Fibroblast of lung (primary cell): Measurements from ENCODE around the gene UPK3A. TPM values are rescaled to one million over a fixed set of nuclear protein-coding genes. Genes with fewer than 3 reads are reported as not detected.
A peak's percentile ranks its signal among the peaks of the same experiment; 100 is the strongest.

ENCODE experiments used
- DNase-seq, 2 donors: peaks; one replicate each; pipeline versions ENCODE4 v3.0.0 to v3.0.0-alpha.2; 2010; ENCODE audit warnings: low read depth in 2 of 2
- H2AFZ ChIP-seq: 2 replicates; pipeline ENCODE4 v1.5.1; 2012; ENCODE audit warnings: low read length, control low read depth, inconsistent platforms
- H3K27ac ChIP-seq: 2 replicates; pipeline ENCODE4 v1.5.1; 2011; ENCODE audit warnings: low read length, control low read depth; ENCODE audit not compliant: insufficient read depth
- H3K27me3 ChIP-seq: 2 replicates; pipeline ENCODE4 v1.5.1; 2011; ENCODE audit warnings: mild to moderate bottlenecking, low read length; ENCODE audit not compliant: control insufficient read depth, insufficient read depth
- H3K36me3 ChIP-seq: 2 replicates; pipeline ENCODE4 v1.5.1; 2011; ENCODE audit warnings: low read length; ENCODE audit not compliant: control insufficient read depth, insufficient read depth
- H3K4me1 ChIP-seq: 2 replicates; pipeline ENCODE4 v1.5.1; 2011; ENCODE audit warnings: low read length; ENCODE audit not compliant: control insufficient read depth, insufficient read depth; ENCODE audit errors: extremely low read depth
- H3K4me2 ChIP-seq: 2 replicates; pipeline ENCODE4 v1.5.1; 2011; ENCODE audit warnings: low read length, control low read depth; ENCODE audit not compliant: insufficient read depth; ENCODE audit errors: extremely low read depth
- H3K4me3 ChIP-seq, 4 experiments: fragments of 200-600 bp in 1 of 4; sonication (generic) in 1 of 4; replicated peaks in 1 of 4; 2 replicates each; pipeline ENCODE4 v1.5.1; 2011 to 2016; ENCODE audit warnings: low read length in 4 of 4, low read depth in 3 of 4, mild to moderate bottlenecking in 3 of 4, control low read depth in 2 of 4, inconsistent platforms in 1 of 4, mixed read lengths in 1 of 4; ENCODE audit not compliant: insufficient read depth in 1 of 4; ENCODE audit errors: control extremely low read depth in 1 of 4
- H3K79me2 ChIP-seq: 2 replicates; pipeline ENCODE4 v1.5.1; 2012; ENCODE audit warnings: mild to moderate bottlenecking, low read length, inconsistent platforms; ENCODE audit not compliant: control insufficient read depth, insufficient read depth
- H3K9ac ChIP-seq: 2 replicates; pipeline ENCODE4 v1.5.1; 2011; ENCODE audit warnings: mild to moderate bottlenecking, low read length, control low read depth; ENCODE audit not compliant: insufficient read depth
- H3K9me3 ChIP-seq: 2 replicates; pipeline ENCODE4 v1.5.1; 2012; ENCODE audit warnings: low read depth, low read length; ENCODE audit not compliant: control insufficient read depth, insufficient read depth
- H4K20me1 ChIP-seq: 2 replicates; pipeline ENCODE4 v1.5.1; 2011; ENCODE audit warnings: low read length; ENCODE audit not compliant: control insufficient read depth, insufficient read depth; ENCODE audit errors: extremely low read depth
- EZH2 ChIP-seq: IDR thresholded peaks from 2 replicates; pipeline ENCODE4 v1.5.1; 2012; ENCODE audit warnings: low read length, control low read depth, mild to moderate bottlenecking; ENCODE audit errors: missing control alignments
- polyA plus RNA-seq, 2 donors: library from polyadenylated mRNA; depleted of rRNA in 1 of 2; stranded (reverse) in 1 of 2; unstranded in 1 of 2; fragments of >200 nt; gene quantifications; 2 replicates each; pipeline ENCODE4 v1.2.1, GENCODE V29; 2011 to 2012; ENCODE audit warnings: missing spikeins in 1 of 2
- total RNA-seq: library from RNA; depleted of rRNA; stranded (reverse); fragments of >200 nt; gene quantifications from 2 replicates; pipeline ENCODE4 v1.2.1, GENCODE V29; 2014
- TF ChIP-seq, protein P1 (sequence below), 2 donors: IDR thresholded peaks in 1 of 2; conservative IDR thresholded peaks in 1 of 2; 1 replicate in 1 of 2; 2 replicates in 1 of 2; pipeline ENCODE4 v1.5.1; 2011 to 2012; ENCODE audit warnings: low read length in 2 of 2, control low read depth in 1 of 2, inconsistent platforms in 1 of 2, low read depth in 1 of 2, mild to moderate bottlenecking in 1 of 2

The UPK3A gene
- total and polyA plus RNA-seq, 2 donors (not counting 1 experiment from before 2014, with no cell fraction given), result not detected

DNA sequence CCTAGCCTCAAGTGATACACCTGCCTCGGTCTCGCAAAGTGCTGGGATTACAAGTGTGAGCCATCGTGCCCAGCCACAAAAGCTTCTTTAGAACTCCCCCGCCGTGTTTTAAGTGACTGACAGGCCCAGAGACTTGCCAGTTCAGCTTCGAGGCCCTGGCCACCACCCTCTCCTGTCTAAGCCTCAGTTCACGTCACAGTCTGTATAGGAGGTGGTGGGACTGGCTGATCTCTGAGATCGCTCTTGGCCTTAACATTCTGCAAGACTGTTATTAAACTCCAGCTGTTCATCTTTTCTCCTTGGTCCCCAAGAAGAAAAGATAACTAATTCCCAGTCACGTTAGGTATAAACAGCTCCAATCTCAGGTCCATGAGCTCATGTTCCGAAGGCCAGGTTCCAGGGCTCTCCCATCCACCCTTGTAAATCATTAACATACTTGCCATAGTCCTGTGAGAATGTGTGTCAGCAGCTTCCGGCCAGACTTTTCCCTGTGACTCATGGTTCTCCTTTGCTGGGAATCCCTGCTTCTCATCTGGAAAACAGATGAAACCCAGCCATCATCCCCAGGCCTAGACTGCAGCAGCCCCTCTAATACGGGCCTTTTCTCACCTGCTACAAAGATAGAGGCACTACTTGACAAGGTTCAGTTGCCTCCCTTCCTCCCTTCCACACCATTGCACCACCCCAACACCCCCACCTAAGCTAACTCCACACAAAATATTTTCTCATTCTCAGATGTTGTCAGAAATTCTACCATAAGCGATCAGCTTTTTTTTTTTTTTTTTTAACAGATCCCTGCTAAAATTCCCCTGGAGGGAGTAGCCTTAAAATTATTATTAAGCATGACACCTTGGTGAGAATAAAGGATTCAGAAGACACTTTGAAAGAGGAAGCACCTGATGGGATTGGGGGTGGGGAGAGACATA is 38.4 kb upstream of the UPK3A start:
- Histone ChIP-seq H3K27ac (peak overlapping the region; percentile 71), H4K20me1 (no peaks in the 10 kb centered on the region), H3K9ac (peak overlapping the region; percentile 34), H3K27me3 (peaks cover 2% of the 10 kb centered on the region), H3K9me3 (no peaks in the 10 kb centered on the region), H3K4me1 (peaks cover 5% of the 10 kb centered on the region), H3K36me3 (no peaks in the 10 kb centered on the region), H3K4me2 (peak overlapping the region; percentile 62), H2AFZ (no peak overlapping the region), H3K79me2 (no peaks in the 10 kb centered on the region), H3K4me3 (no peak overlapping the region)
- DNase-seq, result peak; percentile 85 to 99
- TF ChIP-seq, protein P1, sequence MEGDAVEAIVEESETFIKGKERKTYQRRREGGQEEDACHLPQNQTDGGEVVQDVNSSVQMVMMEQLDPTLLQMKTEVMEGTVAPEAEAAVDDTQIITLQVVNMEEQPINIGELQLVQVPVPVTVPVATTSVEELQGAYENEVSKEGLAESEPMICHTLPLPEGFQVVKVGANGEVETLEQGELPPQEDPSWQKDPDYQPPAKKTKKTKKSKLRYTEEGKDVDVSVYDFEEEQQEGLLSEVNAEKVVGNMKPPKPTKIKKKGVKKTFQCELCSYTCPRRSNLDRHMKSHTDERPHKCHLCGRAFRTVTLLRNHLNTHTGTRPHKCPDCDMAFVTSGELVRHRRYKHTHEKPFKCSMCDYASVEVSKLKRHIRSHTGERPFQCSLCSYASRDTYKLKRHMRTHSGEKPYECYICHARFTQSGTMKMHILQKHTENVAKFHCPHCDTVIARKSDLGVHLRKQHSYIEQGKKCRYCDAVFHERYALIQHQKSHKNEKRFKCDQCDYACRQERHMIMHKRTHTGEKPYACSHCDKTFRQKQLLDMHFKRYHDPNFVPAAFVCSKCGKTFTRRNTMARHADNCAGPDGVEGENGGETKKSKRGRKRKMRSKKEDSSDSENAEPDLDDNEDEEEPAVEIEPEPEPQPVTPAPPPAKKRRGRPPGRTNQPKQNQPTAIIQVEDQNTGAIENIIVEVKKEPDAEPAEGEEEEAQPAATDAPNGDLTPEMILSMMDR (conservative IDR thresholded peaks at IDR 0.05 in 1 of 2, IDR thresholded peaks at IDR 0.05 in 1 of 2; ENCODE audit: low read depth in 1 of 2, low read length in 2 of 2), result no peak
- TF ChIP-seq EZH2, result no peak

DNA sequence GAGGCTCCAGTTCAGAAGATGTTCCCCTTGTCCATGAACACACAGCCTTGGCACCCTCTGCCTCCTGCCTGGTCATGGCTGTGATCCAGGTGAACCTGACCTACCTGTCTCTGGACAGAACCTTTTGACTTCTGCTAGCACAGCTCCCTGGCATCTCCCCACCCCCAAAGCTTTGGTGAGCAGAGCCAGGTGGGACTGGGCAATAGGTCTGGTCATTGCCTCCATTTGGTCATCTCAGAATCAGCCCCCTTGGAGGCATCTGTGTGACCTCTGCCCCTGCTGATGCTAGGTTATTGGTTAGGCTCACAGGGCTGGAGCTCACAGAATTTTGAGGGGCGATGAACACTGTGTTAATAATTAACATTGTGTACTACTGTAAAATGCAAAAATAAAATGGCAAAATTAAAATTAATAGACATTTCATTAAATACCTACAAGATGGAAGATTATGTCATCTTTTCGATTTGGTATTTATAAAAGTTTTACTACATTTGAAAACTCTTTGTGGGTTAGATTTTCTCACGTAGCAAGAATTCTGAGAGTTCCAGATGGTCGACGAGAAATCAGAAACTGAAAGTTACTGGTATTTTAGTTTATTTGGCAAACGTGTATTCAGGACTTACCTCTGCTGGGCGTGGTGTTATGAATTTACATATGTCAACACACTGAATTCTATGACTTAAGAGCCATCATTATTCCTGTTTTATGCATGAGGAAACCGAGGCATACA is 35.8 kb upstream of the UPK3A start:
- Histone ChIP-seq H2AFZ (no peak overlapping the region), H3K9ac (no peak overlapping the region), H3K36me3 (no peaks in the 10 kb centered on the region), H3K27me3 (peaks cover 2% of the 10 kb centered on the region), H3K4me2 (no peak overlapping the region), H3K4me1 (peaks cover 5% of the 10 kb centered on the region), H3K9me3 (no peaks in the 10 kb centered on the region), H4K20me1 (no peaks in the 10 kb centered on the region), H3K79me2 (no peaks in the 10 kb centered on the region), H3K27ac (no peak overlapping the region), H3K4me3 (no peak overlapping the region)
- no peak for TF ChIP-seq EZH2
- TF ChIP-seq, protein P1 (conservative IDR thresholded peaks at IDR 0.05 in 1 of 2, IDR thresholded peaks at IDR 0.05 in 1 of 2; ENCODE audit: low read depth in 1 of 2, low read length in 2 of 2), result no peak
- no peak for DNase-seq

DNA sequence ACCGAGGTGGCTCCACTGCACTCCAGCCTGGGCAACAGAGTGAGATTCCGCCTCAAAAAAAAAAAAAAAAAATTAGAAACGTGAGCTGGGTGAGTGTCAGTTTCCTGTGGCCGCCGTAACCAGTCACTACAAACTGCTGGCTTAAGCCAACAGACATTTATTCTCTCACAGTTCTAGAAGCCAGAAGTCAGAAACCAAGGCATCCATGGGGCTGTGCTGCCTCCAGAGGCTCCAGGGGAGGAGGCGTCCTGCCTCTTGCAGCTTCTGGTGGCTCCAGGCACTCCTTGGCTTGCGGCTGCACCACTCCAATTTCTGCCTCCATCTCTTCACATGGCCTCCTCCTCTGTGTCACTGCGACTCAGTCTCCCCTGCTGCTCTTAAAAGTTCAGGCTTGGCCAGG is 32.9 kb upstream of the UPK3A start:
- Histone ChIP-seq H3K79me2 (no peaks in the 10 kb centered on the region), H3K4me1 (no peaks in the 10 kb centered on the region), H3K9me3 (no peaks in the 10 kb centered on the region), H3K4me2 (no peak overlapping the region), H2AFZ (no peak overlapping the region), H3K9ac (no peak overlapping the region), H3K27ac (no peak overlapping the region), H4K20me1 (no peaks in the 10 kb centered on the region), H3K36me3 (no peaks in the 10 kb centered on the region), H3K27me3 (peaks cover 2% of the 10 kb centered on the region), H3K4me3 (no peak overlapping the region)
- DNase-seq, result no peak
- no peak for TF ChIP-seq EZH2
- TF ChIP-seq, protein P1 (conservative IDR thresholded peaks at IDR 0.05 in 1 of 2, IDR thresholded peaks at IDR 0.05 in 1 of 2; ENCODE audit: low read depth in 1 of 2, low read length in 2 of 2), result no peak
